ENCODE data around the gene AGMO.

GRCh38 chr7:15284396-15284795, 277.4 kb downstream of the AGMO start:
- TF ChIP-seq, protein P1, sequence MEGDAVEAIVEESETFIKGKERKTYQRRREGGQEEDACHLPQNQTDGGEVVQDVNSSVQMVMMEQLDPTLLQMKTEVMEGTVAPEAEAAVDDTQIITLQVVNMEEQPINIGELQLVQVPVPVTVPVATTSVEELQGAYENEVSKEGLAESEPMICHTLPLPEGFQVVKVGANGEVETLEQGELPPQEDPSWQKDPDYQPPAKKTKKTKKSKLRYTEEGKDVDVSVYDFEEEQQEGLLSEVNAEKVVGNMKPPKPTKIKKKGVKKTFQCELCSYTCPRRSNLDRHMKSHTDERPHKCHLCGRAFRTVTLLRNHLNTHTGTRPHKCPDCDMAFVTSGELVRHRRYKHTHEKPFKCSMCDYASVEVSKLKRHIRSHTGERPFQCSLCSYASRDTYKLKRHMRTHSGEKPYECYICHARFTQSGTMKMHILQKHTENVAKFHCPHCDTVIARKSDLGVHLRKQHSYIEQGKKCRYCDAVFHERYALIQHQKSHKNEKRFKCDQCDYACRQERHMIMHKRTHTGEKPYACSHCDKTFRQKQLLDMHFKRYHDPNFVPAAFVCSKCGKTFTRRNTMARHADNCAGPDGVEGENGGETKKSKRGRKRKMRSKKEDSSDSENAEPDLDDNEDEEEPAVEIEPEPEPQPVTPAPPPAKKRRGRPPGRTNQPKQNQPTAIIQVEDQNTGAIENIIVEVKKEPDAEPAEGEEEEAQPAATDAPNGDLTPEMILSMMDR (IDR thresholded peaks at IDR 0.05) = no peak
- no peak for TF ChIP-seq POLR2A (IDR thresholded peaks at IDR 0.05)

Measured in breast epithelium (tissue), 3 donors.